ENCODE data around the gene DUSP14.

GRCh38 chr17:37466471-37466870, 23.2 kb upstream of the DUSP14 start:
- TF ChIP-seq, protein P1, sequence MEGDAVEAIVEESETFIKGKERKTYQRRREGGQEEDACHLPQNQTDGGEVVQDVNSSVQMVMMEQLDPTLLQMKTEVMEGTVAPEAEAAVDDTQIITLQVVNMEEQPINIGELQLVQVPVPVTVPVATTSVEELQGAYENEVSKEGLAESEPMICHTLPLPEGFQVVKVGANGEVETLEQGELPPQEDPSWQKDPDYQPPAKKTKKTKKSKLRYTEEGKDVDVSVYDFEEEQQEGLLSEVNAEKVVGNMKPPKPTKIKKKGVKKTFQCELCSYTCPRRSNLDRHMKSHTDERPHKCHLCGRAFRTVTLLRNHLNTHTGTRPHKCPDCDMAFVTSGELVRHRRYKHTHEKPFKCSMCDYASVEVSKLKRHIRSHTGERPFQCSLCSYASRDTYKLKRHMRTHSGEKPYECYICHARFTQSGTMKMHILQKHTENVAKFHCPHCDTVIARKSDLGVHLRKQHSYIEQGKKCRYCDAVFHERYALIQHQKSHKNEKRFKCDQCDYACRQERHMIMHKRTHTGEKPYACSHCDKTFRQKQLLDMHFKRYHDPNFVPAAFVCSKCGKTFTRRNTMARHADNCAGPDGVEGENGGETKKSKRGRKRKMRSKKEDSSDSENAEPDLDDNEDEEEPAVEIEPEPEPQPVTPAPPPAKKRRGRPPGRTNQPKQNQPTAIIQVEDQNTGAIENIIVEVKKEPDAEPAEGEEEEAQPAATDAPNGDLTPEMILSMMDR (IDR thresholded peaks at IDR 0.05) = no peak
- TF ChIP-seq EZH2phosphoT487 (IDR thresholded peaks at IDR 0.05) (no peak), EZH2 (IDR thresholded peaks at IDR 0.05) (no peak)
